GM12878 (cell line): ENCODE results near the gene SLC6A2. TPM values are rescaled to one million over a fixed set of nuclear protein-coding genes. Genes with fewer than 3 reads are reported as not detected.

Experiments used
- ATAC-seq: fragments of 200-7000 bp; cut with Tn5 transposase; 3 replicates; pipeline ENCODE4 v1.9.1; 2020; ENCODE audit warnings: mild to moderate bottlenecking, moderate library complexity
- BruUV-seq: library from RNA; stranded (reverse); fragments of 400-500 nt; replicated peaks from 2 replicates; lab custom pipeline; 2021; lab: Mats Ljungman, UMichigan
- CTCF ChIA-PET: fragments of 300-600 bp; sonication (Branson Sonifier 250); formaldehyde crosslinking; extraction: SDS; loops from one replicate; lab custom pipeline; 2021; ENCODE audit warnings: inconsistent platforms; lab: Yijun Ruan, JAX
- POLR2A ChIA-PET: fragments of 350-600 bp; formaldehyde crosslinking; extraction: SDS; loops from one replicate; lab custom pipeline; 2021; ENCODE audit warnings: inconsistent platforms; lab: Charles Lee
- RAD21 ChIA-PET: fragments of 300-600 bp; sonication (Branson Sonifier 250); formaldehyde crosslinking; loops from one replicate; lab custom pipeline; 2023; ENCODE audit warnings: antibody characterized with exemption; ENCODE audit not compliant: unreplicated experiment; lab: Charles Lee
- SMC1A ChIA-PET: fragments of 300-600 bp; sonication (Branson Sonifier 250); formaldehyde crosslinking; loops from one replicate; lab custom pipeline; 2023; ENCODE audit not compliant: unreplicated experiment, uncharacterized antibody; lab: Charles Lee
- DNase-seq: peaks from one replicate; pipeline ENCODE4 v3.0.0-alpha.2; 2011; ENCODE audit warnings: low read depth, low spot score
- FAIRE-seq: peaks from 3 replicates; lab custom pipeline; 2011; peaks lifted over from hg19 to GRCh38; lab: Jason Lieb, UNC
- H2AFZ ChIP-seq: 2 replicates; pipeline ENCODE4 v1.6.0; 2011; ENCODE audit warnings: low read depth, low read length, control low read depth; ENCODE audit not compliant: control insufficient read depth
- H3K27ac ChIP-seq: 2 replicates; pipeline ENCODE4 v1.5.1; 2011; ENCODE audit warnings: control low read depth; ENCODE audit not compliant: control insufficient read depth, insufficient read depth
- H3K27me3 ChIP-seq, 2 experiments: replicated peaks in 1 of 2; 2 replicates each; pipeline versions ENCODE4 v1.6.0 to v1.6.1; 2011; ENCODE audit warnings: low read length in 1 of 2; ENCODE audit not compliant: control insufficient read depth in 2 of 2, insufficient read depth in 2 of 2
- H3K36me3 ChIP-seq, 2 experiments: 2 replicates each; pipeline ENCODE4 v1.5.1; 2011; ENCODE audit warnings: low read length in 1 of 2; ENCODE audit not compliant: control insufficient read depth in 2 of 2, insufficient read depth in 2 of 2
- H3K4me1 ChIP-seq: 2 replicates; pipeline ENCODE4 v1.6.1; 2011; ENCODE audit warnings: mild to moderate bottlenecking, low read length, moderate library complexity, mixed read lengths; ENCODE audit not compliant: control insufficient read depth, insufficient read depth
- H3K4me2 ChIP-seq: 2 replicates; pipeline ENCODE4 v1.6.0; 2011; ENCODE audit warnings: control low read depth; ENCODE audit not compliant: control insufficient read depth, insufficient read depth
- H3K4me3 ChIP-seq: fragments of 200-600 bp; sonication (generic); 2 replicates; pipeline ENCODE4 v1.5.1; 2016
- H3K79me2 ChIP-seq: 2 replicates; pipeline ENCODE4 v1.6.0; 2011; ENCODE audit warnings: low read length; ENCODE audit not compliant: control insufficient read depth, insufficient read depth
- H3K9ac ChIP-seq: 2 replicates; pipeline ENCODE4 v1.8.0; 2011; ENCODE audit warnings: low read length, control low read depth, mixed read lengths; ENCODE audit not compliant: control insufficient read depth, insufficient read depth
- H3K9me3 ChIP-seq: replicated peaks from 3 replicates; pipeline ENCODE4 v1.5.1; 2011; ENCODE audit warnings: mild to moderate bottlenecking, low read length; ENCODE audit not compliant: control insufficient read depth, insufficient read depth
- H4K20me1 ChIP-seq: 2 replicates; pipeline ENCODE4 v1.6.0; 2011; ENCODE audit not compliant: control insufficient read depth, insufficient read depth
- WGBS: methylation state at CpG from one replicate; pipeline ENCODE4 v1.1.6; 2016; ENCODE audit warnings: low lambda C conversion rate; ENCODE audit not compliant: insufficient replicate concordance, insufficient coverage; ENCODE audit errors: missing lambda C conversion rate; 5-methylcytosine and 5-hydroxymethylcytosine counted together
- in situ Hi-C: fragments of 300-500 bp; cut with MboI; formaldehyde crosslinking; loops from 9 replicates; pipeline ENCODE4 v1.14.3; 2018; ENCODE audit warnings: mixed read lengths
- intact Hi-C: fragments of 100-400 bp; cut with micrococcal nuclease; formaldehyde crosslinking; loops from one replicate; pipeline ENCODE4 v1.14.2; 2022; ENCODE audit not compliant: unreplicated experiment
- polyA plus RNA-seq, 11 experiments: library from polyadenylated mRNA; depleted of rRNA in 4 of 11; unstranded in 6 of 11; stranded (reverse) in 5 of 11; fragments of >200 nt; fragmentation: Nextera tagmentation in 4 of 11; fragmentation: Illumina TruSeq in 1 of 11; extraction: Ambion mirVana in 4 of 11; extraction: Trizol in 1 of 11; gene quantifications; 1 replicate in 1 of 11; 2 replicates in 10 of 11; pipeline versions ENCODE4 v1.2.1 to v1.2.3, GENCODE V29; 2011 to 2016; ENCODE audit warnings: inconsistent platforms in 2 of 11, missing spikeins in 2 of 11, low read depth in 1 of 11
- total RNA-seq, 4 experiments: library from RNA; depleted of rRNA in 3 of 4; stranded (reverse); fragments of >200 nt in 3 of 4; fragmentation: Illumina TruSeq in 1 of 4; extraction: Trizol in 1 of 4; gene quantifications; 2 replicates each; pipeline versions ENCODE4 v1.2.1 to v1.2.3, GENCODE V29; 2013 to 2021
- TF ChIP-seq, protein P1 (sequence below): fragments of 450-650 bp; IDR thresholded peaks from 2 replicates; pipeline ENCODE4 v1.6.1; 2016; ENCODE audit warnings: mild to moderate bottlenecking, moderate library complexity, borderline replicate concordance

The SLC6A2 gene
- total and polyA plus RNA-seq, 10 of the 15 experiments (the other 5 are each of a cell fraction or from before 2014, with no cell fraction given): not detected

DNA sequence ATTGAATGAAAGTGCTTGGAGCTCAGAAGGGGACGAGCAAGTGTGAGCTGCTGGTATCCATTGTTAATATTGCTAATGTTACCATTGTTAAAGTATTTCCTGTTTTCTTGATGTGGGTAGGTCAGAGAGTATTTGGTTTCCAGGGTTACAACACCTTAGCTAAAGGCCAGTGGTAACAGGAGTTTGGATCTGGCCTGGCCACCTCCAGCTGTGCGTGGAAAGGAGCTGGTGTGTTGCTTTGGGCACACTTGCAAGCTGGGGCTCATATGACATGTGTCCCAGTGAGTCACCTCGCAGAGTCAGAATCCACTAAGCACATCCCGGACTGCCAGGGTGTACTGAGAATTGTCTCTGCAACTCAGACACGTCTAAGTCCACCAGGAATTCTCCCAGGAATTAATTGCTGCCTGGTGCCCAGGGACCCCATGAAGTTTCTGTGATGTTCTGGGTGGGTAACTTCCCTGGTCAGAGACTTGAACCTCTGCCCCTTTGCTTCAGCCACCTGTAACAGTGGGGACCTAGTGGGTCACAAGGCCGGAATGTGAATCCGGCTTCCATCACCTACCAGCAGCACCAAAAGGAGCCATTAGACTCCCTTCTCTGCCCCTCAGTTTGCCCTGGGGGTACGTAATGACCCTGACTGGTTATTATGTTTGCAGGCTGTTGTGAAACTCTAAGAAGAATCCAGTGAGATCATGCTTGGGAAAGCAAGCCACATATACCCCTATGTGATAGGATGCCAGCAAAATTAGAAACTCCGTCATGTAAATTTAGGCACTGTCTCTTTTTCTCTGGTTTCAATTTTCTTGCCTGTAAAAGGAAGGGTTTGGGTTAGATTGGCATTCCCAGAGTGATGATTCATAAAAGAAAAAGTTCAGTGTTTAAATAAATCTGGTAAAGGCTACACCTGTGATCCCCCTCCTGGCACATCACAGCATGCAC is 12.8 kb downstream of the SLC6A2 start:
- BruUV-seq: no TSS peak
- CTCF ChIA-PET: no interaction called here
- WGBS: 8% methylated on average over 8 of the region's 9 CpGs

More for the DNA sequence above, 12.8 kb downstream of the SLC6A2 start:
- TF ChIP-seq, protein P1, sequence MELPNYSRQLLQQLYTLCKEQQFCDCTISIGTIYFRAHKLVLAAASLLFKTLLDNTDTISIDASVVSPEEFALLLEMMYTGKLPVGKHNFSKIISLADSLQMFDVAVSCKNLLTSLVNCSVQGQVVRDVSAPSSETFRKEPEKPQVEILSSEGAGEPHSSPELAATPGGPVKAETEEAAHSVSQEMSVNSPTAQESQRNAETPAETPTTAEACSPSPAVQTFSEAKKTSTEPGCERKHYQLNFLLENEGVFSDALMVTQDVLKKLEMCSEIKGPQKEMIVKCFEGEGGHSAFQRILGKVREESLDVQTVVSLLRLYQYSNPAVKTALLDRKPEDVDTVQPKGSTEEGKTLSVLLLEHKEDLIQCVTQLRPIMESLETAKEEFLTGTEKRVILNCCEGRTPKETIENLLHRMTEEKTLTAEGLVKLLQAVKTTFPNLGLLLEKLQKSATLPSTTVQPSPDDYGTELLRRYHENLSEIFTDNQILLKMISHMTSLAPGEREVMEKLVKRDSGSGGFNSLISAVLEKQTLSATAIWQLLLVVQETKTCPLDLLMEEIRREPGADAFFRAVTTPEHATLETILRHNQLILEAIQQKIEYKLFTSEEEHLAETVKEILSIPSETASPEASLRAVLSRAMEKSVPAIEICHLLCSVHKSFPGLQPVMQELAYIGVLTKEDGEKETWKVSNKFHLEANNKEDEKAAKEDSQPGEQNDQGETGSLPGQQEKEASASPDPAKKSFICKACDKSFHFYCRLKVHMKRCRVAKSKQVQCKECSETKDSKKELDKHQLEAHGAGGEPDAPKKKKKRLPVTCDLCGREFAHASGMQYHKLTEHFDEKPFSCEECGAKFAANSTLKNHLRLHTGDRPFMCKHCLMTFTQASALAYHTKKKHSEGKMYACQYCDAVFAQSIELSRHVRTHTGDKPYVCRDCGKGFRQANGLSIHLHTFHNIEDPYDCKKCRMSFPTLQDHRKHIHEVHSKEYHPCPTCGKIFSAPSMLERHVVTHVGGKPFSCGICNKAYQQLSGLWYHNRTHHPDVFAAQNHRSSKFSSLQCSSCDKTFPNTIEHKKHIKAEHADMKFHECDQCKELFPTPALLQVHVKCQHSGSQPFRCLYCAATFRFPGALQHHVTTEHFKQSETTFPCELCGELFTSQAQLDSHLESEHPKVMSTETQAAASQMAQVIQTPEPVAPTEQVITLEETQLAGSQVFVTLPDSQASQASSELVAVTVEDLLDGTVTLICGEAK: no peak
- TF ChIP-seq, all 136 proteins: peak for 0
- H3K4me2 ChIP-seq: no peak overlapping the region
- DNase-seq (no peak), FAIRE-seq (no peak), ATAC-seq (no peak)
- ChIA-PET POLR2A (no interaction called here), SMC1A (no interaction called here), RAD21 (no interaction called here)
- no peaks in the 10 kb centered on the region for H3K27me3 ChIP-seq
- H3K36me3 ChIP-seq: no peaks in the 10 kb centered on the region
- H3K4me3 ChIP-seq: no peak overlapping the region
- intact Hi-C loops (no loop called here), in situ Hi-C loops (no loop called here)
- no peaks in the 10 kb centered on the region for H3K4me1 ChIP-seq
- H3K9ac ChIP-seq: no peak overlapping the region
- H2AFZ ChIP-seq: no peak overlapping the region
- H3K27ac ChIP-seq: no peak overlapping the region
- no peaks in the 10 kb centered on the region for H3K9me3 ChIP-seq
- no peaks in the 10 kb centered on the region for H4K20me1 ChIP-seq
- H3K79me2 ChIP-seq: no peaks in the 10 kb centered on the region
